GM19240 (cell line): Measurements from ENCODE around the gene TMEM179.

Experiments used
- DNase-seq: peaks from one replicate; pipeline ENCODE4 v3.0.0; 2011; ENCODE audit warnings: low spot score; ENCODE audit not compliant: insufficient read length

Gene TMEM179

GRCh38 chr14:104600141-104600643 is 4.4 kb downstream of the TMEM179 start:
- DNase-seq: no peak

DNA sequence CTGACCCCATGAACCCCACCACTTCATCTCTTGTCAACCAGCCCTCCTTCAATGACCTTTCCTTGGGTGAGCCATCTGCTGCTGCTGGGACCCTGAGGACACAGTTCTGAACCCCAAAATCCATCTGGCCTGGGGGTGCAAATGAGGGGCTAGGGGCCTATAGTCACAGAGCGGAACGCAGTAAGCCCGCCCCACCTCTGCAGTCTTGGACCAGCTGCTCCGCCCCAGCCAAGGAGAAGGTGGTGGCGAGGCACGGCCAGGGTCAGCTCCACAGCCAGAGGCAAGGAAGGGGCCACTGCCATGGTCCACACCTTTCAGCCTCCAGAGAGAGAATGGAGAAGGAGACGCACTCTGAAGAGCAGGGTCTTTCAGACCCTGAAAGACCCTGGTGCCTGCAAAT is 5.1 kb downstream of the TMEM179 start:
- DNase-seq: no peak

DNA sequence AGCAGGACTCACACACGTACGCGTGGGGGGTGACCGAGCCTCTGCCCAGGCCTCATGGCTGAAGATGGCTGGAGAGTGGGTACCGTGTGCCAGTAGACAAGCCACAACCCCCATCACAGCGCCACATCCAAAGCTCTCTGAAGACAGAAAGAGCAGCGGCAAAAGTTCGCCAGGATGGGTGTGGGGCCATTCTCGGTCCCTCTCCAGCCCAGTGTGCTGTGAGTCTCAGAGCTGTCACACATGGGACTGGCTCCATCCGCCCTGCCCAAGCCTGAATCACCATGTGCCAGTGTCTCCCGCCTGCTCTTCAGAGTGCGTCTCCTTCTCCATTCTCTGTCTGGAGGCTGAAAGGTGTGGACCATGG is 5.7 kb downstream of the TMEM179 start:
- DNase-seq: no peak

DNA sequence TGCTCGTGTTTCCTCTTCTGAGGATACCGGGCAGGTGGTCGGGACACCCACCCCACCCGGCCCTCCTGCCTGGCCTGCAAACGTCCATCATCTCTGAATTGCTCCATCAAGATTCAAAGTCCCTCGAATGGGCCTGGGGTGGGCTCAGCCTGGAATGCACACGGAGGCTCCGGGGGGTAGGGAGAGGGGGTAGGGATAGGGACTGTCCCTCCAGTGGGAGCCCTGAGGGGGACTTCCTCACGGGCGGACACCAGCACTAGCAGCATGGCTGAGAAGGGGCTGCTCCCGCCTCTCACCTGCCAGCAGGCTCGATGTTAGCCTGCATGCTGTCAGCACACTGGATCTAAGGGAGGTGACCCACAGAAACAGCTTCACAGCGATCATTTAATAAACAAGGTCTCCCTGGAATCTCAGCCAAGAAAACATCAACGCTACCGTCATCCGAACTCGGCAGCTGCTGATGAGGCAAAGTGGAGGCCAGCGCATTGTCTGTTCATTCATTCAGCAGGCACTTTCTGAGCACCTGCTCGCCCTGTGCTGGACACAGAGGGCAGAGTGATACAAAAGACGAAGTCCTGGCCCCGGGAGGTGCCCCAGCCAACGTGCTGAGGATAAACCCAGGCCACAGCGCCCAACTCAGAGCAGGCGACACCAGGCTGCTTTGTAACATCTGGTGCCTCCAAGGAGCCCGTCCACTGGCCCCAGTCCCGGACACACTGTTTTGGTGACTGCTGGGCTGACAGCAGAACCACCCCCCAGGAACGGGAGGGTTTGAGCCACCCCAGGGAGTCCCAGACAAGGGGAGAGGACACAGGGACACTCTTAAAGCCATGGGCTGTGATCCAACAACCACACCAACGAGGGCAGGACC is 6.3 kb downstream of the TMEM179 start:
- DNase-seq: no peak

- no peak for DNase-seq
Observed at GRCh38 chr14:104597576-104597975, 7.0 kb downstream of the TMEM179 start.

GRCh38 chr14:104596927-104597351 is 7.6 kb downstream of the TMEM179 start:
- no peak for DNase-seq

DNA sequence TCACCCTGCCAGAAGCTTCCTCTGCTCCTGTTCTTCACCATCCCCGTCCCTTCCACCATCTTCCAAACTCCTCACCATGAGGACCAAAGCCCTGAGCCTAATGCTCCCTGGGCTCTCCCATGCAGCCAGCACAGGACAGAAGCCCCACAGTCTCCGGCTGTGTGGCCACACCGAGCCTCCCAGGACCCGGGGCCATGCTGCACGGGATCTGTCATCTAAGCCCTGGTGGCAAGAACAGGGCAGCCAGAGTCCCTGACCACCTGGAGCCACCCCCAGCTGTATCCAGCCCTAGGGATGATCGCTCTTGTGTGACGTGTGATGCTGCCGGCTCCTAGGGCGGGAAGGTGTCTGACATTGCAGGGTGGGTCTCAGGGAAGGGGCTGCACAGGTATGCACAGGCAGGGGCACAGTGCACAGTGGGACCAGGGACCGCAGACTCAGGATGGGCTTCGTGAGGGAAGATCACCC is 8.1 kb downstream of the TMEM179 start:
- no peak for DNase-seq

- DNase-seq: no peak
Observed at GRCh38 chr14:104595911-104596450, 8.6 kb downstream of the TMEM179 start.

GRCh38 chr14:104595116-104595675 is 9.4 kb downstream of the TMEM179 start:
- DNase-seq: no peak

GRCh38 chr14:104594310-104595046 is 10.1 kb downstream of the TMEM179 start:
- no peak for DNase-seq

DNA sequence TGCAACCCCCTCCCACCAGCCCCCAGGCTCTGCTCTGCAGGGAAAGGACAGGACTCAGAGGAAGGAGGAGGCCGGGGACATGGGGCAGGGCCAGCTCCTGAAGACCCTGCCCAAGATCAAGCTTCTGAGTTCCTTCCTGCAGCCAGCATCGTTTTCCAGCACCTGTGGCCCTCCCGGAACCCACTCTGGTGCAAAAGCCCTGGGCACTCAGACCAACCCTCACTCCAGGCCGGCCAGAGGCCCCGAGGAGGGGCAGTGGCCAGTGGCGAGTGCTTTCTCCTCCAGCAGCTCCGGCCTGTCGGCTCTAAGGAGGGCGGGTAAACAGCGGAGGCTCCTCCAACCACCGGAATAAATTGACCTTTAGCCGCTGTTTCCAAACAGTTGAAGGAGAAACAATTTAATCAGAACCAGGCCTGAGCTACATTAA is 10.8 kb downstream of the TMEM179 start:
- no peak for DNase-seq

DNA sequence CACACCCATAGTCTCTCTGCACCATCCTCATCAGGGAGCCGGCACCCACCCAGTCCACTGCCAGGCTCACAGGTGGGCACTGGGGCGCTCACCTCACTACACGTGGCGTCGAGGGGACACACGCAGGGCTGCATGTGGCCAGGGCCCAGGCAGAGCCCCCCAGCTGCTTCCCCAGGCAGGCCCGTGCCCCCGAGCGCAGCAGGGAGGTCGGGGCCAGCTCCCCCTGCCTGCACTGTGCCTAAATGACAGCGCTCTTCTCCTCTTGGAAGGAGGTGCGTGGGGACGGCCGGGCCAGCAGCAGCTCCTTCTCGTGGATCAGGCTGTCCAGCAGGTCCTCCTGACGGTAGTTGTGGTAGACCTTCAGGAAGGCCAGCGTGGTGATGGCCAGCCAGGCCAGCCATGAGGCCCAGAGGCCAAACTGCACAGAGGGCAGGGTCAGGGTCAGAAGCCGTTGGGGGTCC is 11.3 kb downstream of the TMEM179 start:
- DNase-seq: no peak

- DNase-seq: no peak
Observed at GRCh38 chr14:104592785-104593184, 11.8 kb downstream of the TMEM179 start.

DNA sequence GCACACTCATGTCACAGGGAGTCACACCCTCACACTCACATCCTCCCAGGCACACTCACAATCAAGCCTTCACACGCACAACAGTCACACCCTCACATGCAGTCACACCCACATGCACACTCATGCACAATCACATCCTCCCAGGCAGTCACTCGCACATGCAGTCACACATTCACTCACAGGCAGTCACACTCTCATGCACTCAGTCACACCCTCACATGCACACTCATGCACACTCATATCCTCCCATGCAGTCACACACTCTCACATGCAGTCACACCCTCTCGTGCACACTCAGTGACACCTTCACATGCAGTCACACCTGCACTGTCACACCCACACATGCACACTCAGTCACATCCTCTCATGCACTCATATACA is 12.3 kb downstream of the TMEM179 start:
- no peak for DNase-seq

- no peak for DNase-seq
Observed at GRCh38 chr14:104591506-104592291, 12.9 kb downstream of the TMEM179 start.

DNA sequence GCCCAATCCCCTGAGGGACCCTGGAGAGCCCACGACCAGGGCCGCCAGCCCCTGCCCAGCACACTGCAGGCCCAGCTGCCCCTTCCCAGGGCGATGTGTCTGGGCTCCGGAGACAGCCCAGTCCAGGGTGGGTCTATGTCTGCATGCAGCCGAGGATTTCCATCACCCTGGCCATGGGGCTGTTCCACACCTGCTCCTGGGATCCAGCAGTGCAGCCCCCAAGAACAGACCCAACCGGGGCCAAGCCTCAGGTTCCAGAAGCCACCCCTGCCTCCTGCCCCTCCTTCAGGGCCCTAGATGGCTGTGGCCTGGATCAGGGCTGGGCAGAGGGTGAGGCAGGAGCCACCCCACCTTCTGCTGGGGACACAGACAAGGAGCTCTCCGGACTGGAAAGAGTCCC is 13.5 kb downstream of the TMEM179 start:
- no peak for DNase-seq

GRCh38 chr14:104590240-104590965 is 14.2 kb downstream of the TMEM179 start:
- no peak for DNase-seq

DNA sequence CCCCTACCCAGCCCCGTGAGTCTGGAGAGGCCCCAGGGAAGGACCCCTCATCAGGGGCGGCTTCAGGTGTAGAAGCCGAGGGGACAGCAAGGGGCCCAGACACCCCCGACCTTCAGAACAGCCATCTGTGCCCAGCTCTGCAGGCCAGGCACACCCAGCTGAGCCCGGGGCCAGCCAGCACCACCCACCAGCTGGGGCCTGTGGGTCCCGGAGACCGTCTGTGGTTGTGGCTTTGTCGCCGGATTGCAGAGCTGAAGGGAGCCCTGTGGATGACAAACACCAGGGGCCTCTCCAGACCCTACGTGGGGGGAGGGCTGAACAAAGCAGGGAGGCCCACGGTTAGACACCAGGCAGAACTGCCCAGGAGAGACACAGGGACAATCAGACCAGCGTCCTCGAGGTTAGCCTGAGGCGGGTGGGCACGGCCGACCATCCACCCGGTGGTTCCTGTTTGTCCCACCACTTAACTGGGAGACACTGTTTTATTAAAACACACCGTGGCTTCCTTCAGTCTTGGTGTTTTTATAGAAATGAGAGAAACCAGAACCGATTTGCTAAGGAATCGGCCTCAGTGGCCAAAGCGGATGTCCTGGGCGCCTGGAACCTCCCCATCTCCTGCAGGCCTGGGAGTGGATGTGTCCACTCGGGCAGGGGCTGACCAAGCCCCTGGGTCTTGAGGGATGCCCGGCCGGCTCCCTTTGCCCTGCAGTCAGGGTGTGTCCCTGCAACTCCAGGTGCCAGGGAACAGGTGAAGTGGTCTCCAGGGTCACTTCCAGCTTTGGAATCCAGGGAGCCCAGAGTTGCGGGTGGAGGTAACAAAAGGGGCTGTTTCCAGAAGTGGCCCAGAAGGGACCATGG is 15.0 kb downstream of the TMEM179 start:
- DNase-seq: no peak
